GM12865 (cell line): Measurements from ENCODE around the gene SPATA2.

Experiments
- DNase-seq: peaks from one replicate; pipeline ENCODE4 v3.0.0; 2010; ENCODE audit warnings: low read depth
- H3K4me3 ChIP-seq: 2 replicates; pipeline ENCODE4 v1.5.1; 2011; ENCODE audit warnings: mild to moderate bottlenecking, low read depth, low read length, control low read depth
- CTCF ChIP-seq: IDR thresholded peaks from 2 replicates; pipeline ENCODE4 v1.5.1; 2011; ENCODE audit warnings: low read length, control low read depth, low read depth, inconsistent platforms; ENCODE audit not compliant: insufficient read depth; ENCODE audit errors: missing control alignments

The SPATA2 gene

GRCh38 chr20:49880724-49881445 is 34.4 kb downstream of the SPATA2 start:
- no peak overlapping the region for H3K4me3 ChIP-seq
- TF ChIP-seq CTCF = no peak
- no peak for DNase-seq

- no peak overlapping the region for H3K4me3 ChIP-seq
- TF ChIP-seq CTCF = no peak
- no peak for DNase-seq
These were observed 35.2 kb downstream of the SPATA2 start for GRCh38 chr20:49880177-49880576.

- DNase-seq = no peak
These were observed 36.4 kb downstream of the SPATA2 start for GRCh38 chr20:49878977-49879376.

GRCh38 chr20:49877386-49877921 is 37.9 kb downstream of the SPATA2 start:
- DNase-seq = no peak
- H3K4me3 ChIP-seq = no peak overlapping the region
- no peak for TF ChIP-seq CTCF

More at GRCh38 chr20:49878977-49879376, 36.4 kb downstream of the SPATA2 start:
- TF ChIP-seq CTCF = no peak
- H3K4me3 ChIP-seq = no peak overlapping the region

- no peak overlapping the region for H3K4me3 ChIP-seq
- no peak for DNase-seq
- TF ChIP-seq CTCF = no peak
These were observed 40.6 kb downstream of the SPATA2 start for GRCh38 chr20:49874696-49875095.

- no peak for DNase-seq
- no peak overlapping the region for H3K4me3 ChIP-seq
- no peak for TF ChIP-seq CTCF
These were observed 43.3 kb downstream of the SPATA2 start for GRCh38 chr20:49872056-49872455.
